Natural killer cell (primary cell): Measurements from ENCODE around the gene SH3BP5. TPM values are rescaled to one million over a fixed set of nuclear protein-coding genes. Genes with fewer than 3 reads are reported as not detected.

ENCODE experiments used
- ATAC-seq, 3 donors: fragments of 150-1000 bp in 2 of 3; fragments of 200-7000 bp in 1 of 3; cut with Tn5 transposase; 1 replicate in 1 of 3; 2 replicates in 2 of 3; pipeline ENCODE4 v1.10.0; 2021; ENCODE audit warnings: mild to moderate bottlenecking in 2 of 3, moderate library complexity in 2 of 3
- DNase-seq, 2 donors: peaks; one replicate each; pipeline versions ENCODE4 v3.0.0 to v3.0.0-alpha.2; 2013 to 2021; ENCODE audit warnings: mixed read lengths in 1 of 2
- H3K27ac ChIP-seq: one replicate; pipeline ENCODE4 v1.5.1; 2013; ENCODE audit warnings: mild to moderate bottlenecking, low read length
- H3K27me3 ChIP-seq: one replicate; pipeline ENCODE4 v1.6.1; 2013; ENCODE audit warnings: low read length; ENCODE audit not compliant: control insufficient read depth, insufficient read depth
- H3K36me3 ChIP-seq: one replicate; pipeline ENCODE4 v1.6.1; 2013; ENCODE audit warnings: low read length; ENCODE audit not compliant: control insufficient read depth, insufficient read depth
- H3K4me1 ChIP-seq: one replicate; pipeline ENCODE4 v1.6.1; 2013; ENCODE audit warnings: low read length; ENCODE audit not compliant: control insufficient read depth, insufficient read depth
- H3K4me3 ChIP-seq: one replicate; pipeline ENCODE4 v1.5.1; 2013; ENCODE audit warnings: low read length
- H3K9me3 ChIP-seq: one replicate; pipeline ENCODE4 v1.6.1; 2013; ENCODE audit warnings: low read length; ENCODE audit not compliant: control insufficient read depth, insufficient read depth
- H3K27ac Mint-ChIP-seq, 2 donors: one replicate each; pipeline ENCODE4 v1.8.0; 2022; ENCODE audit warnings: mild to moderate bottlenecking in 2 of 2, mixed read lengths in 2 of 2, moderate library complexity in 1 of 2
- H3K27me3 Mint-ChIP-seq, 2 donors: one replicate each; pipeline ENCODE4 v1.8.0; 2022; ENCODE audit warnings: low read depth in 2 of 2, mixed read lengths in 2 of 2
- H3K36me3 Mint-ChIP-seq: one replicate; pipeline ENCODE4 v1.8.0; 2022; ENCODE audit warnings: mixed read lengths
- H3K4me1 Mint-ChIP-seq, 2 donors: one replicate each; pipeline ENCODE4 v1.8.0; 2022; ENCODE audit warnings: mixed read lengths in 2 of 2
- H3K4me3 Mint-ChIP-seq: one replicate; pipeline ENCODE4 v1.8.0; 2022; ENCODE audit warnings: mild to moderate bottlenecking, moderate library complexity, mixed read lengths
- H3K9me3 Mint-ChIP-seq, 2 donors: one replicate each; pipeline ENCODE4 v1.8.0; 2022; ENCODE audit warnings: mixed read lengths in 2 of 2
- CTCF ChIP-seq: fragments of 200-600 bp; IDR thresholded peaks from one replicate; pipeline ENCODE4 v1.8.0; 2022; ENCODE audit warnings: antibody characterized with exemption
- WGBS: methylation state at CpG from one replicate; pipeline ENCODE4 v1.1.7; 2013; ENCODE audit warnings: missing lambda C conversion rate; ENCODE audit not compliant: insufficient coverage; 5-methylcytosine and 5-hydroxymethylcytosine counted together
- intact Hi-C: fragments of 100-400 bp; cut with micrococcal nuclease; formaldehyde crosslinking; loops from one replicate; pipeline ENCODE4 v1.14.2; 2022
- total RNA-seq, 4 donors: library from RNA; stranded (reverse); fragments of 120-200 nt in 1 of 4; gene quantifications; one replicate each; pipeline versions ENCODE4 v1.2.3 to v1.2.4, GENCODE V29; 2013 to 2022

The SH3BP5 gene
- total RNA-seq, 3 donors from 2014 or later (not counting 1 experiment from before 2014, with no cell fraction given) = 89.4 to 129 (median 91.0) TPM

- H3K27me3 ChIP-seq = no peaks in the 10 kb centered on the region
- H3K4me1 ChIP-seq = peaks cover 38% of the 10 kb centered on the region
- no peak overlapping the region for H3K27ac ChIP-seq
- no peaks in the 10 kb centered on the region for H3K9me3 ChIP-seq
- H3K4me1 Mint-ChIP-seq = peaks cover 60 to 77% of the 10 kb centered on the region in 2 donors
- peak overlapping the region; percentile 21 for H3K4me3 Mint-ChIP-seq
- intact Hi-C loops = no loop called here
- H3K27me3 Mint-ChIP-seq = no peaks in the 10 kb centered on the region
- no peak for TF ChIP-seq CTCF
- peak overlapping the region; percentile 17 to 29 for H3K27ac Mint-ChIP-seq
- no peak for ATAC-seq
- no peak for DNase-seq
- H3K4me3 ChIP-seq = no peak overlapping the region
- H3K36me3 ChIP-seq = peaks cover 4% of the 10 kb centered on the region
- 87% methylated on average over 10 of the region's 11 CpGs for WGBS
- no peaks in the 10 kb centered on the region for H3K36me3 Mint-ChIP-seq
- H3K9me3 Mint-ChIP-seq = no peaks in the 10 kb centered on the region
Observed at GRCh38 chr3:15329046-15330005, 3.1 kb downstream of the SH3BP5 start.

- no peak for ATAC-seq
Observed at GRCh38 chr3:15327941-15328340, 4.4 kb downstream of the SH3BP5 start.

GRCh38 chr3:15326673-15327072 lies 5.7 kb downstream of the SH3BP5 start:
- H3K9me3 Mint-ChIP-seq = no peaks in the 10 kb centered on the region
- TF ChIP-seq CTCF = no peak
- Histone ChIP-seq H3K36me3 (peaks cover 6% of the 10 kb centered on the region), H3K4me1 (peaks cover 29% of the 10 kb centered on the region), H3K27me3 (no peaks in the 10 kb centered on the region), H3K4me3 (no peak overlapping the region), H3K9me3 (no peaks in the 10 kb centered on the region), H3K27ac (no peak overlapping the region)
- H3K4me1 Mint-ChIP-seq = peaks cover 49 to 69% of the 10 kb centered on the region in 2 donors
- DNase-seq (no peak), ATAC-seq (no peak)
- H3K4me3 Mint-ChIP-seq = no peak overlapping the region
- intact Hi-C loops = no loop called here
- H3K36me3 Mint-ChIP-seq = no peaks in the 10 kb centered on the region
- H3K27me3 Mint-ChIP-seq = no peaks in the 10 kb centered on the region
- 81% methylated on average over 2 of the region's 2 CpGs for WGBS
- no peak overlapping the region for H3K27ac Mint-ChIP-seq

More at GRCh38 chr3:15327941-15328340, 4.4 kb downstream of the SH3BP5 start:
- Mint-ChIP-seq H3K4me1 (peaks cover 56 to 80% of the 10 kb centered on the region in 2 donors), H3K36me3 (no peaks in the 10 kb centered on the region), H3K4me3 (no peak overlapping the region), H3K27ac (peak overlapping the region; percentile 0 to 8), H3K9me3 (no peaks in the 10 kb centered on the region), H3K27me3 (no peaks in the 10 kb centered on the region)
- DNase-seq = peak in 1 of 2 donors; percentile 38
- no peaks in the 10 kb centered on the region for H3K27me3 ChIP-seq
- 22% methylated on average over 4 of the region's 7 CpGs for WGBS
- peaks cover 6% of the 10 kb centered on the region for H3K36me3 ChIP-seq
- intact Hi-C loops = no loop called here
- no peaks in the 10 kb centered on the region for H3K9me3 ChIP-seq
- no peak for TF ChIP-seq CTCF
- H3K4me3 ChIP-seq = no peak overlapping the region
- no peak overlapping the region for H3K27ac ChIP-seq
- peaks cover 33% of the 10 kb centered on the region for H3K4me1 ChIP-seq
